Caco-2 (cell line): Measurements from ENCODE around the gene WDR75. TPM values are rescaled to one million over a fixed set of nuclear protein-coding genes. Genes with fewer than 3 reads are reported as not detected.

Experiments used
- BruUV-seq: library from RNA; stranded (reverse); fragments of 400-500 nt; replicated peaks from 2 replicates; lab custom pipeline; 2021; lab: Mats Ljungman, UMichigan
- CTCF ChIA-PET: fragments of 300-600 bp; sonication (Branson Sonifier 250); formaldehyde crosslinking; loops from one replicate; lab custom pipeline; 2022; ENCODE audit warnings: antibody characterized with exemption; lab: Charles Lee
- POLR2A ChIA-PET: fragments of 300-600 bp; sonication (Branson Sonifier 250); formaldehyde crosslinking; loops from one replicate; lab custom pipeline; 2022; ENCODE audit warnings: antibody characterized with exemption; lab: Charles Lee
- DNase-seq, 2 experiments: peaks; one replicate each; pipeline versions ENCODE4 v3.0.0 to v3.0.0-alpha.2; 2020 to 2022
- H3K27me3 ChIP-seq: replicated peaks from 2 replicates; pipeline ENCODE4 v1.6.0; 2011; ENCODE audit warnings: low read length; ENCODE audit not compliant: control insufficient read depth, insufficient read depth
- H3K36me3 ChIP-seq: 2 replicates; pipeline ENCODE4 v1.5.1; 2011; ENCODE audit warnings: low read length; ENCODE audit not compliant: control insufficient read depth, insufficient read depth
- H3K4me1 ChIP-seq: fragments of 250-450 bp; sonication (Bioruptor Pico); 2 replicates; pipeline ENCODE4 v1.5.1; 2020; ENCODE audit warnings: mild to moderate bottlenecking
- H3K4me3 ChIP-seq: 2 replicates; pipeline ENCODE4 v1.5.1; 2011; ENCODE audit warnings: low read depth, mild to moderate bottlenecking, control low read depth, low read length
- H3K9me3 ChIP-seq: fragments of 250-450 bp; sonication (Bioruptor Pico); 2 replicates; pipeline ENCODE4 v1.5.1; 2020; ENCODE audit warnings: mild to moderate bottlenecking, moderate library complexity
- H3K27ac Mint-ChIP-seq: one replicate; pipeline ENCODE4 v1.8.0; 2022; ENCODE audit warnings: mixed read lengths; ENCODE audit not compliant: unreplicated experiment
- H3K27me3 Mint-ChIP-seq: one replicate; pipeline ENCODE4 v1.8.0; 2022; ENCODE audit warnings: mixed read lengths; ENCODE audit not compliant: insufficient read depth, unreplicated experiment
- H3K36me3 Mint-ChIP-seq: one replicate; pipeline ENCODE4 v1.8.0; 2022; ENCODE audit warnings: mild to moderate bottlenecking, mixed read lengths; ENCODE audit not compliant: insufficient read depth, unreplicated experiment
- H3K4me1 Mint-ChIP-seq: one replicate; pipeline ENCODE4 v1.8.0; 2022; ENCODE audit warnings: low read depth, mixed read lengths; ENCODE audit not compliant: unreplicated experiment
- H3K4me3 Mint-ChIP-seq: one replicate; pipeline ENCODE4 v1.8.0; 2022; ENCODE audit warnings: mild to moderate bottlenecking, moderate library complexity, mixed read lengths; ENCODE audit not compliant: unreplicated experiment
- H3K9me3 Mint-ChIP-seq: one replicate; pipeline ENCODE4 v1.8.0; 2022; ENCODE audit warnings: mixed read lengths; ENCODE audit not compliant: unreplicated experiment
- intact Hi-C: fragments of 100-400 bp; cut with micrococcal nuclease; formaldehyde crosslinking; loops from one replicate; pipeline ENCODE4 v1.10.0; 2022; ENCODE audit not compliant: unreplicated experiment
- total RNA-seq: library from RNA; stranded (reverse); gene quantifications from 2 replicates; pipeline ENCODE4 v1.2.3, GENCODE V29; 2022
- TF ChIP-seq, protein P1 (sequence below), 2 experiments: fragments of 200-600 bp in 1 of 2; IDR thresholded peaks; 1 replicate in 1 of 2; 2 replicates in 1 of 2; pipeline versions ENCODE4 v1.5.1 to v1.8.0; 2011 to 2022; ENCODE audit warnings: antibody characterized with exemption in 1 of 2, control low read depth in 1 of 2, inconsistent platforms in 1 of 2, low read depth in 1 of 2, low read length in 1 of 2, mild to moderate bottlenecking in 1 of 2, moderate library complexity in 1 of 2; ENCODE audit not compliant: insufficient read depth in 1 of 2, severe bottlenecking in 1 of 2, unreplicated experiment in 1 of 2

The WDR75 gene
- total RNA-seq, 1 experiment from 2014 or later: 50.2 TPM

DNA sequence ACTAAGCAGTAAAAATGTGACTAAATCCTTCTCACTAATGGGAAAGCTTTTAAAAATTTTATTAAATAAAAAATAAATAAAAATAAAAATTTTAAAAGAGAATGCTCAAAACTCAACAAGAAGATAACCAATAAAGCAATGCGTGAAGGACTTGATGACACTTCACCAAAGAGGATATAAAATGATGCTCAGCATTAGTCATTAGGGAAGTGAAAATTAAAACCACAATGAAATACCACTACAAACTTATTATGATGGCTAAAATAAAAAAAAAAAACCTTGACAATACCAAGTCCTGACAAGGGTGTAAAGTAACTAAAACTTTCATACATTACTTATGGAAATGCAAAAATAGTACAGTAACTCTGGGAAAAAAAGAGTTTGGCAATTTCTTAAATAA lies 3.3 kb upstream of the WDR75 start:
- intact Hi-C loops: no loop called here
- Histone ChIP-seq H3K4me1 (0 out of 2 replicates have a peak, but pooled peaks cover 4% of the 10 kb centered on the region), H3K9me3 (no peaks in the 10 kb centered on the region), H3K36me3 (no peaks in the 10 kb centered on the region), H3K27me3 (no peaks in the 10 kb centered on the region), H3K4me3 (no peak overlapping the region)
- ChIA-PET CTCF (no interaction called here), POLR2A (no interaction called here)
- Mint-ChIP-seq H3K4me3 (no peak overlapping the region), H3K36me3 (peaks cover 10% of the 10 kb centered on the region), H3K27ac (no peak overlapping the region), H3K4me1 (no peaks in the 10 kb centered on the region), H3K27me3 (peaks cover 3% of the 10 kb centered on the region), H3K9me3 (no peaks in the 10 kb centered on the region)
- TF ChIP-seq, protein P1, sequence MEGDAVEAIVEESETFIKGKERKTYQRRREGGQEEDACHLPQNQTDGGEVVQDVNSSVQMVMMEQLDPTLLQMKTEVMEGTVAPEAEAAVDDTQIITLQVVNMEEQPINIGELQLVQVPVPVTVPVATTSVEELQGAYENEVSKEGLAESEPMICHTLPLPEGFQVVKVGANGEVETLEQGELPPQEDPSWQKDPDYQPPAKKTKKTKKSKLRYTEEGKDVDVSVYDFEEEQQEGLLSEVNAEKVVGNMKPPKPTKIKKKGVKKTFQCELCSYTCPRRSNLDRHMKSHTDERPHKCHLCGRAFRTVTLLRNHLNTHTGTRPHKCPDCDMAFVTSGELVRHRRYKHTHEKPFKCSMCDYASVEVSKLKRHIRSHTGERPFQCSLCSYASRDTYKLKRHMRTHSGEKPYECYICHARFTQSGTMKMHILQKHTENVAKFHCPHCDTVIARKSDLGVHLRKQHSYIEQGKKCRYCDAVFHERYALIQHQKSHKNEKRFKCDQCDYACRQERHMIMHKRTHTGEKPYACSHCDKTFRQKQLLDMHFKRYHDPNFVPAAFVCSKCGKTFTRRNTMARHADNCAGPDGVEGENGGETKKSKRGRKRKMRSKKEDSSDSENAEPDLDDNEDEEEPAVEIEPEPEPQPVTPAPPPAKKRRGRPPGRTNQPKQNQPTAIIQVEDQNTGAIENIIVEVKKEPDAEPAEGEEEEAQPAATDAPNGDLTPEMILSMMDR (IDR thresholded peaks at IDR 0.05; ENCODE audit: insufficient read depth in 1 of 2, low read depth in 1 of 2, low read length in 1 of 2, severe bottlenecking in 1 of 2, unreplicated experiment in 1 of 2): no peak
- BruUV-seq: no TSS peak
- DNase-seq: no peak

DNA sequence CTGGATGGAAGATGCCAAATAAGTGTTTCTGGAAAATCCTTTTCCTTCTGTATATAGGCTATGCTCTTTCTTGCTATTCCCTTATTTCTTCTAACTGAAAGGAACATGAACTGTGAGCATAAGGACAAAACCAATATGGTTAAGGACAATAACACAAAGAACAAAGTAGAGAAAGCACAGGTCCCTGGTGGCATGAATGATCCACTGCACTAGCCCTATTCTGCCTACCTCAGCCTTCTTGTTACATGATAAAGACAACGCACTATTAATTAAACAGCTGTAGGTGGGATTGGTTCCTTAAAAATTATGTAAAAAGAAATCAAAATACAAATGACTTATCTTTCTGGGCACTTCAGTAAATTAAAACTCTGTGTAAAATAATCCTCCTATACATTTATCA lies 1.9 kb upstream of the WDR75 start:
- Mint-ChIP-seq H3K9me3 (no peaks in the 10 kb centered on the region), H3K27me3 (no peaks in the 10 kb centered on the region), H3K4me1 (no peaks in the 10 kb centered on the region), H3K27ac (no peak overlapping the region), H3K36me3 (peaks cover 10% of the 10 kb centered on the region), H3K4me3 (no peak overlapping the region)
- no peak overlapping the region for H3K4me3 ChIP-seq
- H3K27me3 ChIP-seq: no peaks in the 10 kb centered on the region
- POLR2A ChIA-PET: no interaction called here
- BruUV-seq: no TSS peak
- intact Hi-C loops: no loop called here
- DNase-seq: peak in 1 of 2 experiments; percentile 10
- no peaks in the 10 kb centered on the region for H3K9me3 ChIP-seq
- TF ChIP-seq, protein P1 (IDR thresholded peaks at IDR 0.05; ENCODE audit: insufficient read depth in 1 of 2, low read depth in 1 of 2, low read length in 1 of 2, severe bottlenecking in 1 of 2, unreplicated experiment in 1 of 2): peak; percentile 19 to 32
- CTCF ChIA-PET: no interaction called here
- no peaks in the 10 kb centered on the region; the same call in 1 of the 2 replicates for H3K36me3 ChIP-seq
- H3K4me1 ChIP-seq: 0 out of 2 replicates have a peak, but pooled peaks cover 4% of the 10 kb centered on the region

DNA sequence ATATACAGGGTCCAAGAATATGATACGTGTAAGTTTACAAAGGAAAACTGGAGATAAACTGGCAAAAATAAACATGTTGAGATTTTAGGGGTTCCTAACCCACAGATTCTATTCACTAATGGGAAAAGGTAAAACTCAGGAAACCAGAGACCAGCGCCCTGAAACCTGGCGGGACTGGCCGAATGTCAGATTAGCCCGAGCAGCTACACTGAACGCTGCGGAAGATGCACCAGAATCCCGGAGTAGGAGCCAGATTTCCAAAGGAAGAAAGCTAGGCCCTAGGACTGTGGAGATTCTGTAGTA lies 679 bp upstream of the WDR75 start:
- Mint-ChIP-seq H3K27me3 (no peaks in the 10 kb centered on the region), H3K36me3 (peaks cover 10% of the 10 kb centered on the region), H3K4me1 (no peaks in the 10 kb centered on the region), H3K9me3 (no peaks in the 10 kb centered on the region), H3K27ac (peak overlapping the region; percentile 98), H3K4me3 (peak overlapping the region; percentile 99)
- BruUV-seq: TSS peak; percentile 95
- TF ChIP-seq, protein P1 (IDR thresholded peaks at IDR 0.05; ENCODE audit: insufficient read depth in 1 of 2, low read depth in 1 of 2, low read length in 1 of 2, severe bottlenecking in 1 of 2, unreplicated experiment in 1 of 2): no peak
- Histone ChIP-seq H3K27me3 (no peaks in the 10 kb centered on the region), H3K4me3 (peak overlapping the region; percentile 47), H3K9me3 (no peaks in the 10 kb centered on the region), H3K36me3 (no peaks in the 10 kb centered on the region; the same call in 1 of the 2 replicates), H3K4me1 (0 out of 2 replicates have a peak, but pooled peaks cover 4% of the 10 kb centered on the region)
- intact Hi-C loops: loop anchor here (10.0 kb wide), 1 partner anchor 324 kb away; the partner anchor contains the start of gene OSGEPL1
- POLR2A ChIA-PET: interaction anchor here (0.5 to 1.5 kb wide), 8 partner anchors 10 to 263 kb away, joined by 3 to 9 read pairs (median 4); partner anchors contain the start of gene SLC40A1
- no peak for DNase-seq
- CTCF ChIA-PET: interaction anchor here (0.6 kb wide), 1 partner anchor 305 kb away, joined by 5 read pairs; no protein-coding TSS in a partner anchor
